Neural cell (in vitro differentiated cells): ENCODE results near the gene IFTAP. TPM values are rescaled to one million over a fixed set of nuclear protein-coding genes. Genes with fewer than 3 reads are reported as not detected.

Experiments used
- H2AFZ ChIP-seq: fragments of 200-600, 300-800 bp; sonication (generic), shearing (Covaris generic); 2 replicates; pipeline ENCODE4 v1.6.0; 2014; ENCODE audit warnings: low read depth, mild to moderate bottlenecking, antibody characterized with exemption, low read length, moderate library complexity
- H3F3A ChIP-seq: fragments of 200-600 bp; shearing (Covaris generic); 2 replicates; pipeline ENCODE4 v1.6.1; 2016; ENCODE audit warnings: mild to moderate bottlenecking, moderate library complexity, mixed read lengths, antibody characterized with exemption, low read length; ENCODE audit not compliant: insufficient read depth, poor library complexity, severe bottlenecking
- H3K27ac ChIP-seq: fragments of 200-600, 300-800 bp; sonication (generic), shearing (Covaris generic); 2 replicates; pipeline ENCODE4 v1.5.1; 2014; ENCODE audit warnings: mild to moderate bottlenecking, low read length, moderate library complexity
- H3K27me3 ChIP-seq: fragments of 300-800, 200-600 bp; sonication (generic), shearing (Covaris generic); 2 replicates; pipeline ENCODE4 v1.6.0; 2014; ENCODE audit warnings: mild to moderate bottlenecking, low read depth, low read length, moderate library complexity; ENCODE audit not compliant: insufficient read depth
- H3K36me3 ChIP-seq: fragments of 300-800, 200-600 bp; sonication (generic), shearing (Covaris generic); 2 replicates; pipeline ENCODE4 v1.5.1; 2014; ENCODE audit warnings: mild to moderate bottlenecking, antibody characterized with exemption, low read length, moderate library complexity; ENCODE audit not compliant: insufficient read depth
- H3K4me2 ChIP-seq: fragments of 300-800, 200-600 bp; sonication (generic), shearing (Covaris generic); 2 replicates; pipeline ENCODE4 v1.6.0; 2014; ENCODE audit warnings: mild to moderate bottlenecking, low read length
- H3K4me3 ChIP-seq: fragments of 300-800, 200-600 bp; sonication (generic), shearing (Covaris generic); 2 replicates; pipeline ENCODE4 v1.5.1; 2014; ENCODE audit warnings: mild to moderate bottlenecking, low read length, moderate library complexity
- H3K79me2 ChIP-seq: fragments of 200-600 bp; shearing (Covaris generic); replicated peaks from 2 replicates; pipeline ENCODE4 v1.6.0; 2014; ENCODE audit warnings: mild to moderate bottlenecking, low read length, moderate library complexity; ENCODE audit not compliant: insufficient read depth
- H3K9ac ChIP-seq: fragments of 300-800, 200-600 bp; sonication (generic), shearing (Covaris generic); 2 replicates; pipeline ENCODE4 v1.6.1; 2016; ENCODE audit warnings: mild to moderate bottlenecking, low read length, mixed read lengths
- H3K9me2 ChIP-seq: fragments of 200-600 bp; shearing (Covaris generic); 2 replicates; pipeline ENCODE4 v1.6.1; 2016; ENCODE audit warnings: mild to moderate bottlenecking, low read length, mixed read lengths; ENCODE audit not compliant: insufficient read depth
- H3K9me3 ChIP-seq: fragments of 200-600, 300-800 bp; sonication (generic), shearing (Covaris generic); 2 replicates; pipeline ENCODE4 v1.6.1; 2016; ENCODE audit warnings: mild to moderate bottlenecking, mixed run types, low read length, moderate library complexity, mixed read lengths
- H4K20me1 ChIP-seq: fragments of 200-600 bp; shearing (Covaris generic); 2 replicates; pipeline ENCODE4 v1.6.1; 2016; ENCODE audit warnings: mild to moderate bottlenecking, mixed run types; ENCODE audit not compliant: insufficient read depth
- CTCF ChIP-seq: fragments of 450-650 bp; IDR thresholded peaks from 2 replicates; pipeline ENCODE4 v1.5.1; 2014; ENCODE audit warnings: antibody characterized with exemption, mild to moderate bottlenecking, moderate library complexity; ENCODE audit not compliant: poor library complexity, severe bottlenecking
- EP300 ChIP-seq: fragments of 450-650 bp; conservative IDR thresholded peaks from 2 replicates; pipeline ENCODE4 v1.6.1; 2014; ENCODE audit warnings: antibody characterized with exemption, mild to moderate bottlenecking, moderate library complexity; ENCODE audit not compliant: poor library complexity, severe bottlenecking
- EZH2 ChIP-seq: fragments of 200-600, 300-800 bp; shearing (Covaris generic), sonication (generic); IDR thresholded peaks from 2 replicates; pipeline ENCODE4 v1.6.1; 2014; ENCODE audit warnings: antibody characterized with exemption, low read length, borderline replicate concordance, mild to moderate bottlenecking; ENCODE audit not compliant: insufficient read depth, poor library complexity, severe bottlenecking
- MXI1 ChIP-seq: fragments of 450-650 bp; conservative IDR thresholded peaks from 2 replicates; pipeline ENCODE4 v1.6.1; 2014; ENCODE audit warnings: antibody characterized with exemption, mild to moderate bottlenecking; ENCODE audit not compliant: poor library complexity, severe bottlenecking
- POLR2AphosphoS5 ChIP-seq: IDR thresholded peaks from 2 replicates; pipeline ENCODE4 v1.6.1; 2012
- RAD21 ChIP-seq: fragments of 450-650 bp; conservative IDR thresholded peaks from 2 replicates; pipeline ENCODE4 v1.6.1; 2014; ENCODE audit warnings: antibody characterized with exemption, mild to moderate bottlenecking, moderate library complexity
- REST ChIP-seq: IDR thresholded peaks from 2 replicates; pipeline ENCODE4 v1.6.1; 2012; ENCODE audit warnings: borderline replicate concordance
- SMC3 ChIP-seq: fragments of 450-650 bp; conservative IDR thresholded peaks from 2 replicates; pipeline ENCODE4 v1.6.1; 2014; ENCODE audit warnings: antibody characterized with exemption, mild to moderate bottlenecking, moderate library complexity; ENCODE audit not compliant: poor library complexity
- TAF1 ChIP-seq: IDR thresholded peaks from 2 replicates; pipeline ENCODE4 v1.6.1; 2012; ENCODE audit warnings: low read depth
- polyA plus RNA-seq: library from polyadenylated mRNA; depleted of rRNA; stranded (reverse); fragments of >200 nt; gene quantifications from 2 replicates; pipeline ENCODE4 v1.2.3, GENCODE V29; 2014

The IFTAP gene
- polyA plus RNA-seq, 1 donor from 2014 or later = 71.9 TPM

GRCh38 chr11:36602135-36602534, 7.8 kb downstream of the IFTAP start:
- Histone ChIP-seq H2AFZ (no peak overlapping the region), H3F3A (no peaks in the 10 kb centered on the region), H3K9me2 (no peaks in the 10 kb centered on the region), H3K9me3 (no peaks in the 10 kb centered on the region), H4K20me1 (no peaks in the 10 kb centered on the region), H3K4me3 (no peak overlapping the region), H3K79me2 (no peaks in the 10 kb centered on the region), H3K36me3 (no peaks in the 10 kb centered on the region), H3K27ac (no peak overlapping the region), H3K9ac (no peak overlapping the region), H3K27me3 (no peaks in the 10 kb centered on the region), H3K4me2 (no peak overlapping the region)
- TF ChIP-seq MXI1 (no peak), EZH2 (no peak)

- H3K9me2 ChIP-seq = no peaks in the 10 kb centered on the region
- H3K9ac ChIP-seq = no peak overlapping the region
- H3K27ac ChIP-seq = no peak overlapping the region
- no peaks in the 10 kb centered on the region for H3F3A ChIP-seq
- H2AFZ ChIP-seq = no peak overlapping the region
- no peaks in the 10 kb centered on the region for H3K79me2 ChIP-seq
- H3K9me3 ChIP-seq = no peaks in the 10 kb centered on the region
- H4K20me1 ChIP-seq = no peaks in the 10 kb centered on the region
- TF ChIP-seq CTCF (no peak), SMC3 (no peak), MXI1 (no peak), EZH2 (no peak), EP300 (no peak), RAD21 (no peak), POLR2AphosphoS5 (no peak), TAF1 (no peak), REST (no peak)
- no peaks in the 10 kb centered on the region for H3K36me3 ChIP-seq
- no peak overlapping the region for H3K4me3 ChIP-seq
- H3K4me2 ChIP-seq = no peak overlapping the region
- no peaks in the 10 kb centered on the region for H3K27me3 ChIP-seq
These were observed 11.2 kb downstream of the IFTAP start for GRCh38 chr11:36605221-36606216.
